CD4-positive, alpha-beta T cell treated with Interleukin-17A for 4 hours (primary cell): Measurements from ENCODE around the gene GATC.
"Not testable (repeated sequence)": the region's sequence is repeated elsewhere in the genome, so short reads cannot be mapped to it uniquely, and the experiment has no call there.

Source experiments
- DNase-seq: peaks from one replicate; pipeline ENCODE4 v3.0.0-alpha.2; 2020; ENCODE audit warnings: mixed read lengths

Gene GATC

DNA sequence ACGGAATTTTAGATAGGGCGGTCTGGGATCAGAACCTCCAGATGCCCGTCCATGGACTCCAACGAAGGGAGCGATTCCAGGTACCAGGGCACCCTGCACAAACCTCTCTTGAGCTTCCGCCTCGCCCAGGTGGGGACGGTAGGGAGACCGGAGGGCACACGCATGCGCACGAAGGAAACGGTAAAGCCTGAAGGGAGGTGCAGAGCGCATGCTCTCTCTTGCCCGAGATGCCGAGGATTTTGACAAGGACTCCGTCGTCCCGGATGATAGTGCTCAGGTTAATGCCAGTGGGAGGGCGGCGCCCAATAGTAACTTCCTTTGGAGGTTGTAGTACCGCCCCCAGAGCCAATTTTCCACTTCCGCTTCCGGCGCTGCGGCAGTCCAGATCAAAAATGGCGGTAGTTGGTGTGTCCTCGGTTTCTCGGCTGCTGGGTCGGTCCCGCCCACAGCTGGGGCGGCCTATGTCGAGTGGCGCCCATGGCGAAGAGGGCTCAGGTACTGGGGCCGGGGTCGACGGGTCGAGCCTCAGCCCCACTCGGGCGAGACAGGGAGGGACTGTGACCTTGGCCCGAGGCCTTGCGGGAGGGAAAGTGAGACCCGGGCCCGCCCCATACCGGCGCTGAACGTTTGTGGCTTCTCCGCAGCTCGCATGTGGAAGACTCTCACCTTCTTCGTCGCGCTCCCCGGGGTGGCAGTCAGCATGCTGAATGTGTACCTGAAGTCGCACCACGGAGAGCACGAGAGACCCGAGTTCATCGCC, 8.3 kb upstream of the GATC start, which contains the start of gene COX6A1:
COX6A1 (plus strand) TSS at position 379 of the 760 bp plus-strand sequence; CDS start at position 393, 14 bp downstream.
- DNase-seq: peak; percentile 98

GRCh38 chr12:120438495-120439198, 7.6 kb upstream of the GATC start:
- no peak for DNase-seq

DNA sequence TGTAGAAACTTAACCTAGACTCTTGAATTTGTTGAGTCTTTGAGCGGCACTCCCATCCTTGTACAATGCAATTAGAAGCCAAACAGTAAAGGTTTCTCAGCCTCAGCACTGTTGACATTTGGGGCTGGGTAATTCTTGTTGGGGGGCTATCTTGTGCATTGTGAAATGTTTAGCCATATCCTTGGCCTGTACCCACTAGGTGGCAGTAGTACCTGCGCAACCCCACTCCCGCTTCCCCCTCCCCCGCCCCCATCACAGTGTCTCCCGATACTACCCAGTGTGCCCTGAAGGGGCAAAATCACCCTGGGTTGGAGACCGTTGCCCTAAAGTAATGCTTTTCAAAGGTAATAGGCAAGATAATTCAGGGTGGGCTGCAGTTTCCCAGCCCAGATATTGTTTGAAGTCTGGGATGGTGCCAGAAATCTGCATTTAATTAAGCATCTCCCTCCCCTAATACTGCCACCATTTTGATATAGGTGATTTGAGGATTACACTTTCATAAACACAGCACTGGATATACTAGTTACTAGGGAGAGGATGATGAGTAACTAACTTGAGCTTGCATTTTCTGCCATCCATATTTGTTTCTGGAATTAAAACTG, 6.5 kb upstream of the GATC start:
- DNase-seq: peak; percentile 85

DNA sequence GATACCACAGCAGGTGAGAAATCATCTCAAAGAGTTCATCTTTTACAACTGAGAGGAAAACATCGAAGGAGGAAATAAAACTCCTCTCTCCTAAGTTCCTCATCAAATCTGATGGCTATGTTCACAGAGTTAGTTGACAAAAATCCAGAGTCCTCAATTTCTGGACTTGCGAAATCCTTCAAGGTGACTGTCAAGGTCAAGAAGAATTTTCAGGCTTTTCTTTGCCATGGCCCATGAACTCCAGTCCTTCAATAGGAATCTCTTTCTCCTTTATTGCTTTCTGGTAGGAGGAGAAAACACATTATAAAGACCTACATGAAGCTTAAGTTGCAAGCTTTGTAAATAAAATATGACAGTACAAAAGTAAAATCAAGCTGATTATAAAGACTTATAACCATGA, 1.6 kb upstream of the GATC start:
- no peak for DNase-seq

GRCh38 chr12:120446844-120447178, 567 bp downstream of the GATC start:
- DNase-seq: not testable (repeated sequence)

DNA sequence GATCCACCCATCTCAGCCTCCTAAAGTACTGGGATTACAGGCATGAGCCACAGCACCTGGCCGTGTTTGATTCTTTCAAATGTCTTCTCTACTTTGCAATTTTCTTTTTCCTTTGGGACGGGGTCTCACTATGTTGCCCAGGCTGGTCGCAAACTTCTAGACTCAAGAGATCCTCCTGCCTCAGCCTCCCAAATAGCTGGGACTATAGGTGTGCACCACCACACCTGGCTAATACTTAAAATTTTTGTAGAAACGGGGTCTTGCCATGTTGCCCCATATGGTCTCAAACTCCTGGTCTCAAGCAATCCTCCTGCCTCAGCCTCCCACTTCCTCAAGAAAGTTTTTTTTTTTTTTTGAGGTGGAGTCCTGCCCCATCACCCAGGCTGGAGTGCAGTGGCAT, 1.7 kb downstream of the GATC start:
- no peak for DNase-seq

GRCh38 chr12:120452524-120452923, 6.3 kb downstream of the GATC start:
- not testable (repeated sequence) for DNase-seq

- DNase-seq: no peak
These were observed 7.0 kb downstream of the GATC start for GRCh38 chr12:120453060-120453750.

DNA sequence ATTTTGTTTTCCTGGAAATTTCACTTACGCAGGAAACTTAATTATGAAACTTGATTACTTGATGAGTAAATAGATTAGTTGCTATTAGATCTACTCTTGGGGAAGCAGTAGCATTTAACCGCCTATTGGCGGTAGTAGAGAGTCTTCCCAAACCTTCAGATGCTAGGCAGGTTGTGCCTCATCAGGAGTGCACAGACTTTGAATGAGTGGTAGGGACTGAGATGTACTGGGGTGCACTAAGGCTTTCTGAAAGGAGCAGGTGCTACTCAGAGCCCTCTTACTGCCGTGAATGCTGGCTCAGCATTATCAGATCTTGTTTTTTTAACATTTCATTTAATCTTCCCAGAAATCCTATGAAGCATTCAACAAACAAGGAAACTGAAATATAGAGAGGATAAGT, 7.7 kb downstream of the GATC start:
- peak; percentile 24 for DNase-seq

DNA sequence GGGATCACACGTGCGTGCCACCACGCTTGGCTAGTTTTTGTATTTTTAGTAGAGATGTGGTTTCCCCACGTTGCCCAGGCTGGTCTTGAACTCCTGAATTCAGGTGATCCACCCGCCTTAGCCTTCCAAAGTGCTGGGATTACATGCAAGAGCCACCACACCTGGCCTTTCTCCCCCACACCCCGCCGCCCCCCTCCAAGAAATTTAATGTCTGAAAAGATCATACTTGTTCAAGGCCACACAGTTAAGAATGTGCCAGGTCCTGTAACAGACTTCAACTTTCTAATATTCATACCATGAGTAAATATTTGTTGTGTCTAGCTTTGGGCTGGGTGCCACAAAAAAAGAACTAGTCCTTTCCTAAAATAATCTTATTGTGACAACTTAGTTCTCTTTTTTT, 9.1 kb downstream of the GATC start:
- no peak for DNase-seq

GRCh38 chr12:120457133-120457532, 10.9 kb downstream of the GATC start:
- no peak for DNase-seq

DNA sequence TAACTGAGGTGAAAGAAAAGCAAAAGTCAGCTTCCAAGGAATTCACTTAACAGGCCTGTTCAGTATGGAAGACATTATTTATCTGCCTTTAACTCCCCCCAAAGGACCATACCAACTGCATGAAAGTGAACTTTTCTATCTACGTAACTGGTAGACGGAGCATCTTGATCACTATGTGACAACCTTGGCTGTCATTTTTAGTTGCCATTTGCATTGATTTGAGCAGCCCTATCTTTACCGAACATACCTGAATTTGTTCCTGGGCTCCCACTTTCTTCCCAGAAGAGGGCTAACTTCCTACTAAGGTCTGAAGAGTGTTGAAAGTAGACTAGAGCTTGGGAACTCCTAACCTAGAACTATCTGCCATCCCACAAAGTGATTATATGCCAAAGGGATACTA, 13.9 kb downstream of the GATC start:
- no peak for DNase-seq

GRCh38 chr12:120462099-120462640, 15.9 kb downstream of the GATC start:
- no peak for DNase-seq

GRCh38 chr12:120463712-120464111, 17.5 kb downstream of the GATC start:
- DNase-seq: no peak

GRCh38 chr12:120465756-120466155, 19.5 kb downstream of the GATC start:
- DNase-seq: no peak

DNA sequence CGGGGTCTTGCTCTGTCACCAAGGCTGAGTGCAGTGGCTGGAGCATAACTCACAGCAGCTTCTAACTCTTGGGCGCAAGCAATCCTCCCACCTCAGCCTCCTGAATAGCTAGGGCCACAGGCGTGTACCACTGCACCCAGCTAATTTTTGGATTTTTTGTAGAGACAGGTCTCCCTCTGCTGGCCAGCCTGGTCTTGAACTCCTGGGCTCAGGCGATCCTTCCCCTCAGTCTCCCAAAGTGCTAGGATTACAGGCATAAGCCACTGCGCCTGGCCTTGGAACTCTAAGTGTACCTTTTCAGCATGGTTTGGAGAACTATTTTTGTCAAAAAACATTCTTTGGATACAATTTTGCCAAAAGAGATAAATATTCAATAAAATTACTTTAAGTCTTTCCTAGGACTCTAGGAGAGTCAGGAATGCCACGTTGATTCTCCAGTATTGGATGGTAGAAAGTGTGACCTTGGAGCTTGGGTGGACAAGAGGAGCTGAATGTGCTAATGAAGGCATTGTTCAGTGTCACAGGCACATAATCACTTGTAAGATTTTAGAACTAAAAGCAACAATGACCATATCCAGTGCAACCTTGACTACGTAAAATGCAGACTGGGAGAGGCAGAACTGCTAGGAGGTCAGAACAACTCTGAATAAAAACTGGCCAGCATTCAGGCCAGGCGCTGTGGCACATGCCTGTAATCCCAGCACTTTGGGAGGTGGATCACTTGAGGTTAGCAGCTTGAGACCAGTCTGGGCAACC, 20.5 kb downstream of the GATC start:
- DNase-seq: peak; percentile 58

DNA sequence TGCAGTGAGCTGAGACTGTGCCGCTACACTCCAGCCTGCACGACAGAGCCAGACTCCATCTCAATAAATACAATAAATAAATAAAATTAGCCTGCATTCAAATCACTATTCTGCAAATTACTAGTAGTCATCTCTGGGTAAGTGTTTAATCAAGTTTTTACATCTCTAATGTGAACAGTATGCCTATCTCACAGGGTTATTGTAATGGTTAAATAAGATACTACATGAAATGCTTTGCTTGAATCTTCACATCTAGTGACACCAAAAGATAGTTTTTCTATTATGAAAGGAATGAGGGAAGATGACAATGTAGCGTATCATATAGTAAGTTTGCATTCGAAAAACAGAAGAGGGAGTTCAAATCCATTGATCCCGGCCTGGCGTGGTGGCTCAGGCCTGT, 21.2 kb downstream of the GATC start:
- DNase-seq: no peak

DNA sequence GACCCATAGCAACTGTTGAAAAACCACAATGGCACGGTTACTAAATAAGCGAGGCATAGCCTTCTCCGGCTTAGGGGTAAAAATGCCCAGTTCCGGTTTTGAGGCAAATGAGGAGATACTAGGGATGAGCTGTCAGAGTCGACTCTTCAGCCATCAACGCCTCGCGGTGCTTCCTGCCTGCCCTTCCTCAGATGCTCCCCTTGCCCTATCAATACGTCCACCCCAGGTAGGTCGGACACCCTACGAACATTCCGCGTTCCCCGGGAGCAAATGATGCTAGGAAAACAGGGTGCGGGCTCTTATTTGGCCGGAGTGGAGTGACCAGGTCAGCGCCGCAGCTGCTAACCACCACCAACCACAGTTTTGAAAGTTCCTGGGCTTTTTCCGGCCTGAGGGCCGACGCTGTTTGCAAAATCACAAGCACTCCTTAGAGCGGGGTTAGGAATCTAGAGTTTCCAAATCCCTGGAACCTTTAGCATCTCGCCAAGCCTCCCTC, 22.1 kb downstream of the GATC start:
- peak; percentile 19 for DNase-seq

- peak; percentile 68 for DNase-seq
These were observed 22.7 kb downstream of the GATC start for GRCh38 chr12:120468821-120469449.

DNA sequence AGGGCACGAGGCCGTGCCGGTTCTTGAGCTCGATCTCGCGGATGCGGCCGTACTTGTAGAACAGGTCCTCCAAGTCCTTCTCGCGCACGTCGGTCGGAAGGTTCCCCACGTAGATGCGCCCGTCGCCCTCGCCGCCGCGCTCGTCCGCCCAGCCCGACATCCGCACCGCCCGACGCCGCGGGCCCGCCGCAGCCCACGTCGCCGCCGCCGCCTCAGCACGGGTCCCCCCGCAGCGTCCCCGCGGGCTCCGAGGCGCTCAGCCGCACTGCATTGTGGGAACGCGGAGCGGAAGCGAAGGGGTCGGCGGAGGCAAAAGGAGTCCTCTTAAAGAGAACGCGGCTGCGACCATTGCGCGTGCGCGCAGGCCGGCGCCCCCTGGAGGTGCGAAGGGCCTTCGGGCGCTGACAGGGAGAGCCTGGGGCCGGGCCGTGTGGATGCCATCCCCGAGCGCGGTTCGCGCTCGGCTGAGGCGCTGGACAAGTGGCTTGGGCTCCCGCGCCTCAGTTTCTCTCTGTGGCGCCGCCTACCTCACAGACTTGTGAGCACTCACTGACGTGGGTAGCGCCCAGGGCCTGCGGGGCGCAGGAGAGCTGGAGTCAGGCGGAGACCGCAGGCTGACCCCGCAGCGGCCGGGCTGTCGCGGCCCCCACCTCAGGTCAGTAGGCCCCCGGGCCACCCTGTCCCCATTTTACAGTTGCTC, 23.4 kb downstream of the GATC start, which contains the start of gene SRSF9:
SRSF9 (minus strand) TSS at position 299 of the 700 bp plus-strand sequence; CDS start at position 160, 139 bp downstream.
- DNase-seq: peak; percentile 98
